AML-193 (cell line): Measurements from ENCODE around the gene ARHGEF12.

Experiments
- DNase-seq, 2 experiments: peaks; one replicate each; lab custom pipeline; 2025; lab: John Stamatoyannopoulos, UW

ARHGEF12 gene

GRCh38 chr11:120386318-120386717 lies 50.1 kb downstream of the ARHGEF12 start:
- DNase-seq: no peak

- no peak for DNase-seq
Measured at GRCh38 chr11:120386774-120387371, 50.7 kb downstream of the ARHGEF12 start.

- DNase-seq: no peak
Measured at GRCh38 chr11:120388261-120388660, 52.0 kb downstream of the ARHGEF12 start.

GRCh38 chr11:120389693-120390584 lies 53.7 kb downstream of the ARHGEF12 start:
- DNase-seq: no peak

DNA sequence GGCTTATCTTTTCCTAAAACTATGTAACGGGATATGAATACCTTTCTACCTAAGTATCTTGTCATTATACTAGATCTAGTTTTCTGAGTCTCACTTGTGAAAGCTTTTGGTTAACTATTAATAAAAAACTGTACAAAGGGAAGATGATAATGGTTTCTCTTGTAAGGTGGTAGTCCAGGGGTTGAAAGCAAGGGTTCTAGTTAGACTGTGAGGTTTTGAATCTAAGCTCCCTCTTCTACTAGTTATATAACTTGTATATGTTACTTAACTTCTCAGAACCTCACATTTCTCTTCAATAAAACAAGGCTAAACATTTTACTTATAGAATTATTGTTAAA lies 54.3 kb downstream of the ARHGEF12 start:
- no peak for DNase-seq

DNA sequence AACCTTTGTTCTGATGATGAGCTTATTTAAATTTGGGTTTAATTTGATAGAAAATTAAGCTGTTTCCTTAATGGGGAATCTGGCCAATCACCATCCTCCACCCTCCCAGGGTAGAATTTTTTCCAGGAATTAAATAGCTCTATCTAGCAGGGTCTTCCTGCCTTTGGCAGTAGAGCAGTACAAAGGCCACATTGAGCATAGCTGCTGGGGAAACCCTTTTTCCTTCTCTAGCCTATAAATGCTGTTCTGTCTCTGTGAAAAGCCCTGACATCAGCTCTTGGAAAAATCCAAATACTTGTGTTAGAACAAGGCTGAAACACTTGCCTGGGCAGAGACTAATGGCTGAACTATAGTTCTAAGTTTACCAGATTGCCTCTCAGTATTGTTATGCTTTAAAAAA lies 55.1 kb downstream of the ARHGEF12 start:
- DNase-seq: no peak

DNA sequence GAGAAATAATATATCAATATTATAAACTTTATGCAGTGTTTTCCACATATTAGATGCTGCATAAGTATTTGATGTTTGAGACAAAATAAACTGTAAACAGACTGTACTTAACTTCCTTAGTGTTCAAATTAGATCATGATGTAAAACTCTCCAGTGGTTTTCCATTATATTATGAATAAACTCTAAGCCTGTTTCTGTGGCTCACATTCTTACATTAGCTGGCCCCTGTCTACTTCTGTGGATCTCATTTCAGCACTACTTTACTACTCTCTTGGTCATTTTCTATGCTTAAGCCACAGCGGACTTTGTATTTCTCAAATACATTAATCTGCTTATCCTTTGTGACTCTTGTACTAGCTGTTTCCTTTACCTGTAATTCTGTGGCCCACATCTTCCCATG lies 55.6 kb downstream of the ARHGEF12 start:
- DNase-seq: no peak

DNA sequence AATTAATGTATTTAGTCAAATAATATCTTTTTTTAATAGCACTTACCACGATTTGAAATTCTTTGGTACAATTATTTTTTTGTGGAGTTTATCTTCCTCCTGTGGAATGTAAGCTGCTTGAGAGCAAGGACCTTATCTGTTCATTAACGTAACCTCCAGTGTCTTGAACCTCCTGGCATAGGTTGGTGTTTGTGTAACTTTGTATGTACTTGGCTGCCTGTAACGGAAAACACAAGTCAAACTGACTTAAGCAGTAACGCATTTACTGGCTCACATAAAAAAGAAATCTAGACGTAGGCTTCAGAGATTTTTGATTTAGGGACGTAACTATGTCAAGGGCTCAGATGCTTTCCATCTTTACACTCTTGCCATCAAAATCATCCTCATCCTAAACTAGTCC lies 56.1 kb downstream of the ARHGEF12 start:
- no peak for DNase-seq

- no peak for DNase-seq
Measured at GRCh38 chr11:120392793-120393192, 56.6 kb downstream of the ARHGEF12 start.

DNA sequence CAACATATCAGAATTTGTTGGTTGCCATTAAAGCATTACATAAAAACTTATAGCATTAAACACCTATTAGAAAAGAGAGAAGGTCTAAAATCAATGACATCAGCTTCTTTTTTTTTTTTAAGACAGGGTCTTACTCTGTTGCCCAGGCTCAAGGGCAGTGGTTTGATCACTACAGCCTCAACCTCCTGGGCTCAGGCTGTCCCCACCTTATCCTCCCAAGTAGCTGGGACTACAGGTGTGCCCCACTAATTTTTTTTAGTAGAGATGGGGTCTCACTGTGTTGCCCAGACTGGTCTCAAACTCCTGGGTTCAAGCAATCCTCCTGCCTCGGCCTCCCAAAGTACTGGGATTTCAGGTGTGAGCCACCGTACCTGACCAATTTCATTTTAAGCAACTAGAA lies 57.9 kb downstream of the ARHGEF12 start:
- DNase-seq: no peak

GRCh38 chr11:120395778-120396177 lies 59.6 kb downstream of the ARHGEF12 start:
- no peak for DNase-seq

DNA sequence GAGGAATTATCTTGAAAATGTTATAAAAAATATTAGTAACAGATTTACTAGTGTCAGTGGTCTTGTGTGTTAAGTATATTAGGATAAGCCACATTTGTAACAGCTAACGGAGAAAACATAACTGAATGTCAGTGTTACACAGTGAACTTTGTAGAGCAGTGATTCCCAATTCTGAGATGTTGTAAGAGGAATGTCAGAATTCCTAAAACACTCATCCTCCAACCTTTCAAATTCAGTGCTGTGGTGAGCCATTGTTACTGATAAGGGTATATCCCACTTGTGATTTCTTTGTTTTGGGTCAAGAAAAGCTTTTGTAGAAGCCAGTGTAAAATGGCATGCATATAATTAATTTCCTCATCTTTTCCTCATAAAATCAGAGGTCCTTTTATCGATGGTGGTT lies 61.9 kb downstream of the ARHGEF12 start:
- no peak for DNase-seq

DNA sequence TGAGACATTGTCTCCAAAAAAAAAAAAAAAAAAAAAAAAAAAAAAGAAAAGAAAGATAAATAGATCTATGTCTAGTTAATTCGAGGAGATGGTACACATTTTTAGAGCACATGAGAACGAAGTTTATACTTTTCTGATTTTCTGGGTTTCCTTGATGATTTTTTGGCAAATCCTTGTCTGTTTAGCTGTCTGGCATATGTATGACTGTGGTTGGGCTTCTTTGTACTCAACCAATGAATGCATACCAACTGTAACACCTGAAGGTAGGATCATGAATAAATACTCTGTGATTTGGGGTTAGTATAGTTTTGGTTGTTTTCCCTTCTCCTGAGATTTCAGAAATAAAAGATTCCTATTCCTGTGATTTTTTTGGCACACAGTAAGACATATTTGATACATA lies 63.1 kb downstream of the ARHGEF12 start:
- DNase-seq: no peak

DNA sequence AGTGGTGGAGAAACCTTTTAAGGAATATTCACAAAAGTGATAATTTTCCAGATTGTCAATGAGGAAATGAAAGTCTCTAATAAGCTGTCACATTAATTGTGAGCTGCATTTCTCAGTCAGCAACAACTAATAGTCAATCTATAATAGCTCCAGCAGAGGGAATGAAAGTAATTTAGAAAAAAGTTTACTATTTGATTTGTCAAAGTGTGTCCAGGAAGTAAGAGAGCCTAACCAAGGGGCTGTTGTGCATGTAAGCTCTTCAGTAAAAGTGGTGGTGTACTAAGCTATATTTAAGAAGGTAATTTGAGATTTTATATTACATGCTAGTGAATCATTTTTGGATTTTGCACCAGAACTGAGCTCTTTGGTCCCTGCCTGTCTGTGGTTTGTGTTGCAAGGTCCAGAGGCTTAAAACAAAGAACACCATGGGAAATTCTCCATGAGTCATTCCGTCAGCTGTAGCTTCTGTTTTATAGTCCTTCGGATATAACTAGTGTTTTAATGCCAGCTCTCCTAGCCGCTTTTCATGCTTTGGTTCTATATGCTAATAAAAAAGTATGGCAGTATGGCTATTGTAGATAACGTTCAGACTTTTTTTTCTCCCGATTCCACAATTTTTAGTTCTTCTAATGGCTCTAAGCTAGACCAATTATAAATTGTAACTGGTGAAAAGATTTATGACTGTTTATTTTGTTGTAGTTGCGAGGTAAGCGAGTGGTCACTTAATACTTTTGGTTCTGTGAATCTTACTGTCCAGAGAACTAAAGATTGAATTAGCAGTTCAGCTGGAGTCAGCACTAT lies 64.6 kb downstream of the ARHGEF12 start:
- no peak for DNase-seq

DNA sequence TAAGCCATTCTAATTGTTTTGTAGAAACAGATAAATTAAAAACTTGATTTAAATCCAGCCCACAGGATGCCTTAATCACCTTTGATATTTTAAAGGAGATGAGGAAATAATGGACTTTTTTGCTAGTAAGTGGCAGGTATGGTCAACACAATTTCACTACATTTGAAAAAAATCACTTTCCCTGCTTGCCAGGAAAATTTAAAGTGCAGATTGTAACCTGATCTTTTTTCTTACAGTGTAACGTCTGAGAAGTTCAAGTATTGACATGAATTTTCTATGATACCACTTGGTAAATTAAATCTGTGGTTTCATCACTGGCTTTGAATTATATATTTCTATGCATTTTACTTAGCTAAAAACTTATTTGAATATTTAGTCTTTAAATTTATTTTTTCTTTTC lies 65.3 kb downstream of the ARHGEF12 start:
- no peak for DNase-seq

DNA sequence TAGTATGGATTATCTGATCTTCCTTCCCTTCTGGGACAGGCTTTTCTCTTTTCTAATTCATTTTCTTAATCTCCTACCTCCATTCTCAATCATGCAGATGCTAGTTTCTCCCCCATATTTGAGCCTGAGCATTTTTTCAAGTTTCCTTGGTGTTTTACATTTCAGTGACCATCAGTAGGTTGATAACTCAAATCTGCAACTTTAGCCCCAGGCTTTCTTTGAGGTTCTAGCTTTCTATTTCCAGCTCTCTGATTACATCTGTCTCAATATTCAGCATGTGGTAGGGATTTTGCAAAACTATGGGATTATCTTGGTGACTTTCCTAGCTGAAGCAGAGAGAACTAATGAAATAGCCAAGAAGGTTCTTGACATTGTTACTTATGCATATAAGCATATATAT lies 67.8 kb downstream of the ARHGEF12 start:
- no peak for DNase-seq

GRCh38 chr11:120404495-120404894 lies 68.3 kb downstream of the ARHGEF12 start:
- no peak for DNase-seq

DNA sequence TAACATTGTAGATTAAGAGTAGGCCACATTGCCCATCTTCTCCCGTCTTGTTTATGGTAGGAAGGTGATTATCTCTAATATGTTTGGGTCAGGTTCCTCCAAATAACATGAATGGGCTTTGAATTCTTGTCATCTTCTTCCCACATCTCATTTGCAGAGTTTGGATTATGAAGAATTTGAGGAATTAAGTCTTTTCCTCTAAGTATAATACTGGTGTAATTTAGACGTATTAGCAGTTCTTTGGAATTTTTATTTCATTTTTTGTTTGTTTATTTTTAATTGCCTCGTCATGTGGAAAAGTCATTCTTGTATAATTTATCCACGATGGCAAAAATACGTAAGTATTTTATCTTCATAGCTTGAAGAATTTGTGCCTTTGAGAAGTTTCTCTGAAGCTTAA lies 73.4 kb downstream of the ARHGEF12 start:
- no peak for DNase-seq

GRCh38 chr11:120410622-120411380 lies 74.6 kb downstream of the ARHGEF12 start:
- DNase-seq: no peak

GRCh38 chr11:120413480-120413879 lies 77.3 kb downstream of the ARHGEF12 start:
- no peak for DNase-seq

DNA sequence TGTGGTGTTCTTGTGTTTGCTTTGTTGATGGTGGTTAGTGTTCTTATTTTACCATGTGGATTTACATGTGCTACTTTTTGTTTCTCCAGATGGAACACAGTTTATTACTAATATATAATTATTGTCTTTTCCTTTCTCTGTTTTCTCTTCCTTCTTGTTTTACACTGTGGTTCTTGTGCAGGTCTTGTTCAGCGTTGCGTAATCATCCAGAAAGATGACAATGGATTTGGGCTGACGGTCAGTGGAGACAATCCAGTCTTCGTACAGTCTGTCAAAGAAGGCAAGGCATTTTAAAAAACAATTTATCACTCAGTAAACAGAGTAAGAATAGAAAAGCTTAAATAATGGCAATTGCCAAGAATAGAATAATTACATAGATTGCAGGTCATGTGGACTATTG lies 84.4 kb downstream of the ARHGEF12 start:
- DNase-seq: no peak
